Upper lobe of left lung (tissue), 4 donors: ENCODE data around the gene SWT1.
A peak's percentile ranks its signal among the peaks of the same experiment; 100 is the strongest.

ENCODE experiments used
- EP300 ChIP-seq, 4 donors: sonication (generic); formaldehyde crosslinking; IDR thresholded peaks; one replicate each; pipeline ENCODE4 v1.5.1; 2017; ENCODE audit warnings: antibody characterized with exemption in 4 of 4, control low read depth in 2 of 4
- POLR2A ChIP-seq, 4 donors: fragments of 450-650 bp; IDR thresholded peaks; one replicate each; pipeline ENCODE4 v1.5.1; 2016 to 2017; ENCODE audit warnings: antibody characterized with exemption in 4 of 4, mild to moderate bottlenecking in 2 of 4
- POLR2AphosphoS5 ChIP-seq, 2 donors: sonication (generic); formaldehyde crosslinking; IDR thresholded peaks; one replicate each; pipeline ENCODE4 v1.5.1; 2017; ENCODE audit warnings: antibody characterized with exemption in 2 of 2
- TF ChIP-seq, protein P1 (sequence below), 6 experiments: fragments of 450-650 bp in 4 of 6; fragments of 200-600 bp in 2 of 6; sonication (generic) in 2 of 6; IDR thresholded peaks; one replicate each; pipeline ENCODE4 v1.5.1; 2016 to 2019; ENCODE audit warnings: antibody characterized with exemption in 6 of 6

GRCh38 chr1:185156288-185156853, 596 bp upstream of the SWT1 start:
- TF ChIP-seq POLR2AphosphoS5 (IDR thresholded peaks at IDR 0.05) (no peak), POLR2A (IDR thresholded peaks at IDR 0.05) (no peak), EP300 (IDR thresholded peaks at IDR 0.05) (peak in 1 of 4 donors; percentile 32)
- TF ChIP-seq, protein P1, sequence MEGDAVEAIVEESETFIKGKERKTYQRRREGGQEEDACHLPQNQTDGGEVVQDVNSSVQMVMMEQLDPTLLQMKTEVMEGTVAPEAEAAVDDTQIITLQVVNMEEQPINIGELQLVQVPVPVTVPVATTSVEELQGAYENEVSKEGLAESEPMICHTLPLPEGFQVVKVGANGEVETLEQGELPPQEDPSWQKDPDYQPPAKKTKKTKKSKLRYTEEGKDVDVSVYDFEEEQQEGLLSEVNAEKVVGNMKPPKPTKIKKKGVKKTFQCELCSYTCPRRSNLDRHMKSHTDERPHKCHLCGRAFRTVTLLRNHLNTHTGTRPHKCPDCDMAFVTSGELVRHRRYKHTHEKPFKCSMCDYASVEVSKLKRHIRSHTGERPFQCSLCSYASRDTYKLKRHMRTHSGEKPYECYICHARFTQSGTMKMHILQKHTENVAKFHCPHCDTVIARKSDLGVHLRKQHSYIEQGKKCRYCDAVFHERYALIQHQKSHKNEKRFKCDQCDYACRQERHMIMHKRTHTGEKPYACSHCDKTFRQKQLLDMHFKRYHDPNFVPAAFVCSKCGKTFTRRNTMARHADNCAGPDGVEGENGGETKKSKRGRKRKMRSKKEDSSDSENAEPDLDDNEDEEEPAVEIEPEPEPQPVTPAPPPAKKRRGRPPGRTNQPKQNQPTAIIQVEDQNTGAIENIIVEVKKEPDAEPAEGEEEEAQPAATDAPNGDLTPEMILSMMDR (IDR thresholded peaks at IDR 0.05) = no peak
